Upper lobe of left lung (tissue), 6 donors: Measurements from ENCODE around the gene SNRNP35. TPM values are rescaled to one million over a fixed set of nuclear protein-coding genes. Genes with fewer than 3 reads are reported as not detected.
"Not testable (repeated sequence)": the region's sequence is repeated elsewhere in the genome, so short reads cannot be mapped to it uniquely, and the experiment has no call there.

Experiments used
- ATAC-seq, 2 donors: fragments of 200-7000 bp; cut with Tn5 transposase; one replicate each; pipeline ENCODE4 v1.9.1; 2022; ENCODE audit warnings: mild to moderate bottlenecking in 2 of 2, moderate library complexity in 2 of 2; ENCODE audit not compliant: low FRiP score in 2 of 2
- DNase-seq, 2 donors: peaks; one replicate each; pipeline ENCODE4 v3.0.0-alpha.2; 2019 to 2020
- H3K27ac ChIP-seq, 4 donors: fragments of 200-600 bp; sonication (generic); one replicate each; pipeline ENCODE4 v1.5.1; 2016 to 2019
- H3K27me3 ChIP-seq, 4 donors: fragments of 200-600 bp; sonication (generic); one replicate each; pipeline ENCODE4 v1.5.1; 2017 to 2019
- H3K36me3 ChIP-seq, 4 donors: fragments of 200-600 bp; sonication (generic); one replicate each; pipeline ENCODE4 v1.5.1; 2016 to 2019
- H3K4me1 ChIP-seq, 4 donors: fragments of 200-600 bp; sonication (generic); one replicate each; pipeline ENCODE4 v1.5.1; 2018 to 2019
- H3K4me3 ChIP-seq, 4 donors: fragments of 200-600 bp; sonication (generic); one replicate each; pipeline ENCODE4 v1.5.1; 2017 to 2019; ENCODE audit warnings: mild to moderate bottlenecking in 2 of 4, moderate library complexity in 1 of 4
- H3K9me3 ChIP-seq, 4 donors: fragments of 200-600 bp; sonication (generic); one replicate each; pipeline ENCODE4 v1.5.1; 2018 to 2019
- EP300 ChIP-seq, 4 donors: sonication (generic); formaldehyde crosslinking; IDR thresholded peaks; one replicate each; pipeline ENCODE4 v1.5.1; 2017; ENCODE audit warnings: antibody characterized with exemption in 4 of 4, control low read depth in 2 of 4
- POLR2A ChIP-seq, 4 donors: fragments of 450-650 bp; IDR thresholded peaks; one replicate each; pipeline ENCODE4 v1.5.1; 2016 to 2017; ENCODE audit warnings: antibody characterized with exemption in 4 of 4, mild to moderate bottlenecking in 2 of 4
- POLR2AphosphoS5 ChIP-seq, 2 donors: sonication (generic); formaldehyde crosslinking; IDR thresholded peaks; one replicate each; pipeline ENCODE4 v1.5.1; 2017; ENCODE audit warnings: antibody characterized with exemption in 2 of 2
- WGBS, 2 donors: methylation state at CpG; one replicate each; pipeline ENCODE4 v1.1.5; 2017 to 2018; 5-methylcytosine and 5-hydroxymethylcytosine counted together
- total RNA-seq, 6 donors: library from RNA; depleted of rRNA in 4 of 6; stranded (reverse); fragments of >200 nt in 4 of 6; gene quantifications; one replicate each; pipeline versions ENCODE4 v1.1.0 to v1.2.1, GENCODE V29; 2016 to 2021
- TF ChIP-seq, protein P1 (sequence below), 6 experiments: fragments of 450-650 bp in 4 of 6; fragments of 200-600 bp in 2 of 6; sonication (generic) in 2 of 6; IDR thresholded peaks; one replicate each; pipeline ENCODE4 v1.5.1; 2016 to 2019; ENCODE audit warnings: antibody characterized with exemption in 6 of 6
- donor health status: DM: no; HTN: no; CAD: no; lungs with moderate emphysema.
- donor health status: DM: no; HTN: yes; CAD: no; lungs with severe emphysema.

Gene SNRNP35
- total RNA-seq, 6 donors from 2014 or later, result 16.7 to 50.3 (median 26.6) TPM

DNA sequence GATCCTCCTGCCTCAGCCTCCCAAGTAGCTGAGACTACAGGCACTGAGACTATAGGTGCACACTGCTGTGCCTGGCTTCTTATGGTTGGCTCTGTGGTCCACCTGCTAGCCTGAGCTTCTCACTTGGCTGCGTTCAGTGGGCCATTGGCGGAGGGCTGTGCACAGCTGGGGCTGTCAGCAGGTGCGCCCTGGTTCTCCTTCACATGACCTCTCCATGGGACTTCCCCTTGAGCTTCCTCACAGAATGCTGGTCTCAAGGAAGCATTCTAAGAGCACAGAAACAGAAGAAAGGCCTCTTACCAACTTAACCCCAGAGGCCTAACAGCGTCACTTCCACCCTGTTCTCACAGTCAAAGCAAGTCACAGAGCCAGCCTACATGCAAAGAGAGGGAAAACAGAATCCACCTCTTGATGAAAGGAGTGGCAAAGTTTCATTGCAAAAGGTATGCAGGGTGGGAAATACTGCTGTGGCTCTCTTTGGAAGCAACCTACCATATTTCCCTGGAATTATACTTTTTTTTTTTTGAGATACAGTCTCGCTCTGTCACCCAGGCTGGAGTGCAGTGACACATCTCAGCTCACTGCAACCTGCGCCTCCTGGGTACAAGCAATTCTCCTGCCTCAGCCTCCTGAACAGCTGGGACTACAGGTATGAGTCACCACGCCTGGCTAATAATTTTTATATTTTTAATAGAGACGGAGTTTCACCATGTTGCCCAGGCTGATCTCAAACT is 30.7 kb upstream of the SNRNP35 start:
- Histone ChIP-seq H3K27ac (peak overlapping the region in 1 of 4 donors; percentile 35), H3K4me1 (peaks cover 7 to 18% (median 12%) of the 10 kb centered on the region in 4 donors), H3K36me3 (peaks cover 26 to 87% (median 62%) of the 10 kb centered on the region in 4 donors), H3K4me3 (no peak overlapping the region), H3K9me3 (no peaks in the 10 kb centered on the region), H3K27me3 (no peaks in the 10 kb centered on the region)
- DNase-seq (no peak), ATAC-seq (peak in 1 of 2 donors; percentile 39)
- WGBS, 2 donors, result 91 to 98% methylated on average over 8 of the region's 8 CpGs
- TF ChIP-seq EP300 (IDR thresholded peaks at IDR 0.05), result no peak
- TF ChIP-seq POLR2A (IDR thresholded peaks at IDR 0.05), result no peak
- TF ChIP-seq POLR2AphosphoS5 (IDR thresholded peaks at IDR 0.05), result no peak
- TF ChIP-seq, protein P1, sequence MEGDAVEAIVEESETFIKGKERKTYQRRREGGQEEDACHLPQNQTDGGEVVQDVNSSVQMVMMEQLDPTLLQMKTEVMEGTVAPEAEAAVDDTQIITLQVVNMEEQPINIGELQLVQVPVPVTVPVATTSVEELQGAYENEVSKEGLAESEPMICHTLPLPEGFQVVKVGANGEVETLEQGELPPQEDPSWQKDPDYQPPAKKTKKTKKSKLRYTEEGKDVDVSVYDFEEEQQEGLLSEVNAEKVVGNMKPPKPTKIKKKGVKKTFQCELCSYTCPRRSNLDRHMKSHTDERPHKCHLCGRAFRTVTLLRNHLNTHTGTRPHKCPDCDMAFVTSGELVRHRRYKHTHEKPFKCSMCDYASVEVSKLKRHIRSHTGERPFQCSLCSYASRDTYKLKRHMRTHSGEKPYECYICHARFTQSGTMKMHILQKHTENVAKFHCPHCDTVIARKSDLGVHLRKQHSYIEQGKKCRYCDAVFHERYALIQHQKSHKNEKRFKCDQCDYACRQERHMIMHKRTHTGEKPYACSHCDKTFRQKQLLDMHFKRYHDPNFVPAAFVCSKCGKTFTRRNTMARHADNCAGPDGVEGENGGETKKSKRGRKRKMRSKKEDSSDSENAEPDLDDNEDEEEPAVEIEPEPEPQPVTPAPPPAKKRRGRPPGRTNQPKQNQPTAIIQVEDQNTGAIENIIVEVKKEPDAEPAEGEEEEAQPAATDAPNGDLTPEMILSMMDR (IDR thresholded peaks at IDR 0.05), result no peak

DNA sequence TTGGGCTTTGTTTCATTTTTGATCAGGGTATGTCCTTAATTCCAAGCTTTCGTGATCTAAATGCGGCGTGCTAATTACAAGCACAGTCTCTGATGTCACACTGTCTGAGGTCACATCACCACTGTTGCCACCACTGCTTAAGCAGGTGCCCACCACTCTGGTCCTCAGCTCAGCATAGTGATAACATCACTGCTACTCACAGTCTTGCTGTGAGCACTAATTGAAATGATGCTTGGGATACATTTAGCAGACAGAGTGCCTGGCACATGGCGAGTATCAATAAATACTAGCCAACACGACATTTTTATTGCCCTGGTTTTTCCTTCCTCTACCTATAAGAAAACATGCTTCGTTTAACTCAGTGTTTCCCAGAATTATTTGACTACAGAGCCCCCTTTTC is 29.3 kb upstream of the SNRNP35 start:
- TF ChIP-seq POLR2A (IDR thresholded peaks at IDR 0.05) (no peak), EP300 (IDR thresholded peaks at IDR 0.05) (no peak), POLR2AphosphoS5 (IDR thresholded peaks at IDR 0.05) (no peak)
- TF ChIP-seq, protein P1 (IDR thresholded peaks at IDR 0.05), result no peak
- Histone ChIP-seq H3K4me1 (peaks cover 17 to 30% (median 22%) of the 10 kb centered on the region in 4 donors), H3K36me3 (peaks cover 17 to 77% (median 48%) of the 10 kb centered on the region in 4 donors)

DNA sequence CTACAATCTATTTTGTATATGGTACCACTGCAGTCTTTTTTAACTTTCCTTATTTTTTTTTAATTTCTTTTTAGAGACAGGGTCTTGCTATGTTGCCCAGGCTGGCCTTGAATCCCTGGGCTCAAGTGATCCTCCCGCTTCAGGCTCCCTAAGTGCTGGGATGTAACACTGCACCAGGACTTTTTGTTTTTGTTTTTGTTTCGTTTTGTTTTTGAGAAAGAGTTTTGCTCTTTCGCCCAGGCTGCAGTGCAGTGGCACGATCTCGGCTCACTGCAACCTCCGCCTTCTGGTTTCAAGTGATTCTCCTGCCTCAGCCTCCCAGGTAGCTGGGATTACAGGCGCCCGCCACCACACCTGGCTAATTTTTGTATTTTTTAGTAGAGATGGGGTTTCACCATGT is 28.8 kb upstream of the SNRNP35 start:
- Histone ChIP-seq H3K36me3 (peaks cover 17 to 73% (median 47%) of the 10 kb centered on the region in 4 donors), H3K4me1 (peaks cover 23 to 35% (median 26%) of the 10 kb centered on the region in 4 donors)
- H3K9me3 ChIP-seq, H3K27me3 ChIP-seq, DNase-seq, H3K27ac ChIP-seq, H3K4me3 ChIP-seq, ATAC-seq: not testable (repeated sequence)
- 91 to 97% methylated on average over 8 of the region's 8 CpGs for WGBS, 2 donors

More for the DNA sequence above, 29.3 kb upstream of the SNRNP35 start:
- Histone ChIP-seq H3K4me3 (no peak overlapping the region), H3K27ac (no peak overlapping the region), H3K27me3 (no peaks in the 10 kb centered on the region), H3K9me3 (no peaks in the 10 kb centered on the region)
- 86 to 93% methylated on average over 6 of the region's 6 CpGs for WGBS, 2 donors
- no peak for ATAC-seq
- no peak for DNase-seq

DNA sequence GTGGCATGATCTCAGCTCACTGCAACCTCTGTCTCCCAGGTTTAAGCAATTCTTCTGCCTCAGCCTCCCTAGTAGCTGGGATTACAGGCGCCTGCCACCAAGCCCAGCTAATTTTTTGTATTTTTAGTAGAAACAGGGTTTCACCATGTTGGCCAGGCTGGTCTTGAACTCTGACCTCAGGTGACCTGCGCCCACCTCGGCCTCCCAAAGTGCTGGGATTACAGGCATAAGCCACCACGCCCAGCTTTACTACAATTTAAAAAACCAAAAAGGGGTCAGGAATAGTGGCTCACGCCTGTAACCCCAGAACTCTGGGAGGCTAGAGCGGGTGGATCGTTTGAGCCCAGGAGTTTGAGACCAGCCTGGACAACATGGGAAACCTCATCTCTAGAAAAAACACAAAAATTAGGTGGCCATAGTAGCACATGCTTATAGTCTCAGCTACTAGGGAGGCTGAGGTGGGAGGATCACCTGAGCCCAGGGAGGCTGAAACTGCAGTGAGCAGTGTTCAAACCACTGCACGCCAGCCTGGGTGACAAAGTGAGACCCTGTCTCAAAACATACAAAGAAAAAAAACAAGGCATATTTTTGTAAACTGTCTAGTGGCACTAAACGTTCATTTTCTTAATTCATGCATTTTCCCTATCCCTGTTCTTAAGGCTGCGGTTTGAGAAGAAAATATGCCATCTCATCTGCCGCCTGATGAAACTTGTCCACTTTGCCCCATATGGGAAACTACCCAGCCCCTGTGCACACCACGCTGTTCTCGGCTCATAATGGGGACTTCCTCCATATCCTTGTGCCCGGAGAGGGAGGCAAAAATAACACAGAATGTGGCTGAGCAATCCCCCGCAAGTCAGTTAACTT is 25.8 kb upstream of the SNRNP35 start:
- H3K4me1 ChIP-seq, result peaks cover 40 to 57% (median 45%) of the 10 kb centered on the region in 4 donors
- H3K9me3 ChIP-seq, H3K27me3 ChIP-seq: not testable (repeated sequence)
- ATAC-seq, result peak in 1 of 2 donors; percentile 40
- H3K4me3 ChIP-seq, result peak overlapping the region in 3 of 4 donors; percentile 76 to 94 (median 88)
- DNase-seq, result peak in 1 of 2 donors; percentile 65
- peaks cover 17 to 44% (median 37%) of the 10 kb centered on the region in 4 donors for H3K36me3 ChIP-seq
- H3K27ac ChIP-seq, result peak overlapping the region; percentile 92 to 98 (median 96)
- TF ChIP-seq POLR2AphosphoS5 (IDR thresholded peaks at IDR 0.05) (peak in 1 of 2 donors; percentile 57), POLR2A (IDR thresholded peaks at IDR 0.05) (peak in 1 of 4 donors; percentile 17)
- WGBS, 2 donors, result 56 to 58% methylated on average over 15 of the region's 15 CpGs

DNA sequence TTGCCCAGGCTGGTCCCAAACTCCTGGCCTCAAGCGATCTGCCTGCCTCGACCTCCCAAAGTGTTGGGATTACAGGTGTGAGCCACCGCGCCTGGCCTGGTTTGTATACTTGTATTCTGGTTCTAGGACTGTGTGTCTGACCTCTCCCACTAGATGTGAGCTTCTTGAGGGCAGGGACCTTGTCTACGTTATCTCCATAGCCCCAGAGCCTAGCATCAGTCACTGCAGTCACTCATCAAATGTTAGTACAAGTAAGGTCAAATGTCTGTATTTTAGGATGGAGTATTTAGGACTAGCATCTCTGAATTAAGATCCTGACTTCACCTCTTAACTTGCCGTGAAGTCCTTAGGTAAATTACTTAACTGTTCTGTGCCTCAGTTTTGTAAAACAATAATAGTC is 24.3 kb upstream of the SNRNP35 start:
- H3K9me3 ChIP-seq, result no peaks in the 10 kb centered on the region
- ATAC-seq (no peak), DNase-seq (no peak)
- peak overlapping the region; percentile 7 to 94 (median 82) for H3K4me3 ChIP-seq
- 77 to 82% methylated on average over 6 of the region's 6 CpGs for WGBS, 2 donors
- peaks cover 8 to 30% (median 23%) of the 10 kb centered on the region in 4 donors for H3K36me3 ChIP-seq
- H3K4me1 ChIP-seq, result peaks cover 40 to 63% (median 47%) of the 10 kb centered on the region in 4 donors
- H3K27ac ChIP-seq, result peak overlapping the region; percentile 92 to 98 (median 96)
- no peaks in the 10 kb centered on the region for H3K27me3 ChIP-seq
- TF ChIP-seq POLR2AphosphoS5 (IDR thresholded peaks at IDR 0.05), result no peak
- TF ChIP-seq, protein P1 (IDR thresholded peaks at IDR 0.05), result no peak
- no peak for TF ChIP-seq EP300 (IDR thresholded peaks at IDR 0.05)
- no peak for TF ChIP-seq POLR2A (IDR thresholded peaks at IDR 0.05)
